Suprapubic skin (tissue), 4 donors: ENCODE data around the gene FOXK1. TPM values are rescaled to one million over a fixed set of nuclear protein-coding genes. Genes with fewer than 3 reads are reported as not detected.

Experiments used
- DNase-seq, 2 donors: peaks; one replicate each; pipeline ENCODE4 v3.0.0-alpha.2; 2019; ENCODE audit warnings: low spot score in 2 of 2
- H3K27ac ChIP-seq: fragments of 200-600 bp; sonication (generic); one replicate; pipeline ENCODE4 v1.5.1; 2019
- H3K27me3 ChIP-seq: fragments of 200-600 bp; sonication (generic); one replicate; pipeline ENCODE4 v1.5.1; 2019
- H3K36me3 ChIP-seq: fragments of 200-600 bp; sonication (generic); one replicate; pipeline ENCODE4 v1.5.1; 2019
- H3K4me1 ChIP-seq: fragments of 200-600 bp; sonication (generic); one replicate; pipeline ENCODE4 v1.5.1; 2019
- H3K4me3 ChIP-seq: fragments of 200-600 bp; sonication (generic); one replicate; pipeline ENCODE4 v1.5.1; 2019; ENCODE audit warnings: mild to moderate bottlenecking
- H3K9me3 ChIP-seq: fragments of 200-600 bp; sonication (generic); one replicate; pipeline ENCODE4 v1.5.1; 2019
- CTCF ChIP-seq, 2 donors: fragments of 200-600 bp in 1 of 2; fragments of 450-650 bp in 1 of 2; sonication (generic) in 1 of 2; IDR thresholded peaks; one replicate each; pipeline ENCODE4 v1.5.1; 2016 to 2019; ENCODE audit warnings: antibody characterized with exemption in 2 of 2, mild to moderate bottlenecking in 1 of 2, moderate library complexity in 1 of 2
- EP300 ChIP-seq: sonication (generic); formaldehyde crosslinking; IDR thresholded peaks from one replicate; pipeline ENCODE4 v1.6.1; 2017; ENCODE audit warnings: antibody characterized with exemption
- POLR2A ChIP-seq, 2 donors: fragments of 450-650 bp; IDR thresholded peaks; one replicate each; pipeline ENCODE4 v1.6.1; 2017; ENCODE audit warnings: antibody characterized with exemption in 2 of 2, mild to moderate bottlenecking in 2 of 2, moderate library complexity in 2 of 2
- POLR2AphosphoS5 ChIP-seq, 3 donors: sonication (generic); formaldehyde crosslinking; IDR thresholded peaks; one replicate each; pipeline ENCODE4 v1.6.1; 2017; ENCODE audit warnings: antibody characterized with exemption in 3 of 3
- WGBS: methylation state at CpG from one replicate; pipeline ENCODE4 v1.1.5; 2018; 5-methylcytosine and 5-hydroxymethylcytosine counted together
- total RNA-seq, 4 donors: library from RNA; depleted of rRNA; stranded (reverse); fragments of >200 nt; gene quantifications; one replicate each; pipeline ENCODE4 v1.1.0, GENCODE V29; 2016

Gene FOXK1
- total RNA-seq, 4 donors from 2014 or later = 37.5 to 68.5 (median 46.6) TPM

GRCh38 chr7:4730971-4731370 lies 48.9 kb downstream of the FOXK1 start:
- TF ChIP-seq CTCF (IDR thresholded peaks at IDR 0.05) (no peak), POLR2AphosphoS5 (IDR thresholded peaks at IDR 0.05) (no peak), POLR2A (IDR thresholded peaks at IDR 0.05) (no peak), EP300 (no peak)
- H3K4me1 ChIP-seq = peaks cover 27% of the 10 kb centered on the region
- no peaks in the 10 kb centered on the region for H3K27me3 ChIP-seq
- 75% methylated on average over 10 of the region's 10 CpGs for whole genome bisulfite sequencing
- no peak overlapping the region for H3K27ac ChIP-seq
- DNase-seq = no peak
- H3K36me3 ChIP-seq = peaks cover 30% of the 10 kb centered on the region
- H3K9me3 ChIP-seq = no peaks in the 10 kb centered on the region
- H3K4me3 ChIP-seq = no peak overlapping the region

- DNase-seq = no peak
- no peak overlapping the region for H3K27ac ChIP-seq
- 83% methylated on average over 16 of the region's 16 CpGs for WGBS
- H3K4me3 ChIP-seq = no peak overlapping the region
- H3K27me3 ChIP-seq = no peaks in the 10 kb centered on the region
- H3K36me3 ChIP-seq = peaks cover 28% of the 10 kb centered on the region
- no peaks in the 10 kb centered on the region for H3K9me3 ChIP-seq
- TF ChIP-seq POLR2A (IDR thresholded peaks at IDR 0.05) = no peak
- peaks cover 18% of the 10 kb centered on the region for H3K4me1 ChIP-seq
These were observed 49.7 kb downstream of the FOXK1 start for GRCh38 chr7:4731803-4732202.

- no peak overlapping the region for H3K4me3 ChIP-seq
- no peaks in the 10 kb centered on the region for H3K27me3 ChIP-seq
- H3K36me3 ChIP-seq = peaks cover 16% of the 10 kb centered on the region
- no peak for DNase-seq
- no peak overlapping the region for H3K27ac ChIP-seq
- no peaks in the 10 kb centered on the region for H3K9me3 ChIP-seq
- TF ChIP-seq EP300 (no peak), POLR2A (IDR thresholded peaks at IDR 0.05) (no peak), CTCF (IDR thresholded peaks at IDR 0.05) (no peak), POLR2AphosphoS5 (IDR thresholded peaks at IDR 0.05) (no peak)
- WGBS = 88% methylated on average over 12 of the region's 15 CpGs
- H3K4me1 ChIP-seq = peaks cover 26% of the 10 kb centered on the region
These were observed 51.9 kb downstream of the FOXK1 start for GRCh38 chr7:4733936-4734528.

- H3K27ac ChIP-seq = no peak overlapping the region
These were observed 52.7 kb downstream of the FOXK1 start for GRCh38 chr7:4734587-4735345.

GRCh38 chr7:4737300-4737699 lies 55.2 kb downstream of the FOXK1 start:
- 84% methylated on average over 15 of the region's 15 CpGs for WGBS
- no peak overlapping the region for H3K27ac ChIP-seq
- H3K9me3 ChIP-seq = no peaks in the 10 kb centered on the region
- TF ChIP-seq POLR2AphosphoS5 (IDR thresholded peaks at IDR 0.05) (no peak), CTCF (IDR thresholded peaks at IDR 0.05) (no peak), POLR2A (IDR thresholded peaks at IDR 0.05) (no peak), EP300 (no peak)
- H3K27me3 ChIP-seq = no peaks in the 10 kb centered on the region
- H3K36me3 ChIP-seq = peaks cover 26% of the 10 kb centered on the region
- no peak overlapping the region for H3K4me3 ChIP-seq
- DNase-seq = no peak
- peaks cover 22% of the 10 kb centered on the region for H3K4me1 ChIP-seq

More at GRCh38 chr7:4734587-4735345, 52.7 kb downstream of the FOXK1 start:
- Histone ChIP-seq H3K9me3 (no peaks in the 10 kb centered on the region), H3K36me3 (peaks cover 16% of the 10 kb centered on the region), H3K27me3 (no peaks in the 10 kb centered on the region), H3K4me3 (no peak overlapping the region), H3K4me1 (peaks cover 33% of the 10 kb centered on the region)
- 82% methylated on average over 21 of the region's 23 CpGs for WGBS
- TF ChIP-seq POLR2AphosphoS5 (IDR thresholded peaks at IDR 0.05) (no peak), CTCF (IDR thresholded peaks at IDR 0.05) (no peak), POLR2A (IDR thresholded peaks at IDR 0.05) (no peak), EP300 (no peak)
- no peak for DNase-seq
